Stomach (tissue), 9 donors: ENCODE data around the gene LRCH1. TPM values are rescaled to one million over a fixed set of nuclear protein-coding genes. Genes with fewer than 3 reads are reported as not detected.
A peak's percentile ranks its signal among the peaks of the same experiment; 100 is the strongest.

Experiments
- DNase-seq, 2 donors: peaks; one replicate each; pipeline versions ENCODE4 v3.0.0 to v3.0.0-alpha.2; 2013 to 2019
- H3K27ac ChIP-seq, 5 donors: fragments of 200-600 bp in 4 of 5; sonication (generic) in 4 of 5; one replicate each; pipeline ENCODE4 v1.5.1; 2013 to 2019; ENCODE audit warnings: mild to moderate bottlenecking in 1 of 5, moderate library complexity in 1 of 5
- H3K27me3 ChIP-seq, 3 donors: fragments of 200-600 bp; sonication (generic); one replicate each; pipeline ENCODE4 v1.5.1; 2017 to 2019; ENCODE audit warnings: mixed run types in 1 of 3
- H3K36me3 ChIP-seq, 4 donors: fragments of 200-600 bp; sonication (generic); 1 replicate in 3 of 4; 2 replicates in 1 of 4; pipeline ENCODE4 v1.5.1; 2016 to 2019
- H3K4me1 ChIP-seq, 4 donors: fragments of 200-600 bp; sonication (generic); one replicate each; pipeline ENCODE4 v1.5.1; 2016 to 2019
- H3K4me3 ChIP-seq, 4 donors: fragments of 200-600 bp; sonication (generic) in 3 of 4; one replicate each; pipeline ENCODE4 v1.5.1; 2016 to 2019; ENCODE audit warnings: mild to moderate bottlenecking in 1 of 4
- H3K9me3 ChIP-seq, 4 donors: fragments of 200-600 bp; sonication (generic); one replicate each; pipeline ENCODE4 v1.5.1; 2016 to 2019
- CTCF ChIP-seq, 7 experiments: fragments of 450-650 bp in 4 of 7; fragments of 200-600 bp in 3 of 7; sonication (generic) in 3 of 7; IDR thresholded peaks; one replicate each; pipeline ENCODE4 v1.5.1; 2016 to 2019; ENCODE audit warnings: antibody characterized with exemption in 7 of 7, control low read depth in 2 of 7, mild to moderate bottlenecking in 1 of 7
- EP300 ChIP-seq: sonication (generic); formaldehyde crosslinking; IDR thresholded peaks from one replicate; pipeline ENCODE4 v1.6.1; 2017; ENCODE audit warnings: antibody characterized with exemption
- POLR2A ChIP-seq, 4 donors: fragments of 450-650 bp; IDR thresholded peaks; one replicate each; pipeline ENCODE4 v1.6.1; 2016; ENCODE audit warnings: antibody characterized with exemption in 4 of 4, control low read depth in 2 of 4, mild to moderate bottlenecking in 1 of 4, moderate library complexity in 1 of 4
- POLR2AphosphoS5 ChIP-seq, 3 donors: sonication (generic); formaldehyde crosslinking; IDR thresholded peaks; one replicate each; pipeline ENCODE4 v1.6.1; 2016; ENCODE audit warnings: antibody characterized with exemption in 3 of 3
- WGBS, 5 donors: extraction: QIAGEN DNeasy Blood & Tissue Kit in 3 of 5; methylation state at CpG; one replicate each; pipeline versions ENCODE4 v1.1.5 to v1.1.7; 2013 to 2018; 5-methylcytosine and 5-hydroxymethylcytosine counted together
- intact Hi-C: fragments of 100-400 bp; cut with DNase I; formaldehyde crosslinking; loops from one replicate; pipeline ENCODE4 v1.15.1; 2023; ENCODE audit warnings: low total_unique reads
- polyA plus RNA-seq, 3 donors: library from polyadenylated mRNA; stranded (reverse); fragments of 200-250 nt; gene quantifications; one replicate each; pipeline ENCODE4 v1.2.3, GENCODE V29; 2013
- total RNA-seq, 5 donors: library from RNA; depleted of rRNA; stranded (reverse); fragments of >200 nt; gene quantifications; one replicate each; pipeline versions ENCODE4 v1.1.0 to v1.2.3, GENCODE V29; 2014 to 2016
- donor health status: healthy with polysubstance abuse.
- donor health status: Bipolar disorder and iron deficiency.
- donor health status: healthy.

Gene LRCH1
- total and polyA plus RNA-seq, 8 donors, result 5.4 to 70.6 (median 19.4) TPM

GRCh38 chr13:46587807-46588418 is 34.9 kb downstream of the LRCH1 start:
- WGBS, 5 donors, result 26 to 47% (median 32%) methylated on average over 4 of the region's 4 CpGs
- H3K9me3 ChIP-seq, result no peaks in the 10 kb centered on the region
- intact Hi-C loops, result no loop called here
- TF ChIP-seq POLR2AphosphoS5 (IDR thresholded peaks at IDR 0.05) (peak in 2 of 3 donors; percentile 10 to 14), EP300 (no peak)
- no peaks in the 10 kb centered on the region for H3K27me3 ChIP-seq
- no peaks in the 10 kb centered on the region for H3K36me3 ChIP-seq
- H3K4me3 ChIP-seq, result peak overlapping the region in 1 of 4 donors; percentile 14
- peak overlapping the region in 2 of 5 donors; percentile 37 to 47 for H3K27ac ChIP-seq
- DNase-seq, result no peak
- H3K4me1 ChIP-seq, result peaks cover 47 to 98% (median 72%) of the 10 kb centered on the region in 4 donors

GRCh38 chr13:46592385-46592784 is 39.4 kb downstream of the LRCH1 start:
- H3K4me3 ChIP-seq, result no peak overlapping the region
- peak overlapping the region in 3 of 5 donors; percentile 59 to 66 (median 64) for H3K27ac ChIP-seq
- intact Hi-C loops, result no loop called here
- no peaks in the 10 kb centered on the region for H3K36me3 ChIP-seq
- peaks cover 48 to 97% (median 78%) of the 10 kb centered on the region in 4 donors for H3K4me1 ChIP-seq
- H3K9me3 ChIP-seq, result no peaks in the 10 kb centered on the region
- TF ChIP-seq CTCF (IDR thresholded peaks at IDR 0.05) (no peak), POLR2A (IDR thresholded peaks at IDR 0.05) (no peak), POLR2AphosphoS5 (IDR thresholded peaks at IDR 0.05) (no peak), EP300 (no peak)
- H3K27me3 ChIP-seq, result no peaks in the 10 kb centered on the region
- DNase-seq, result peak in 1 of 2 donors; percentile 65

GRCh38 chr13:46593398-46593797 is 40.4 kb downstream of the LRCH1 start:
- Histone ChIP-seq H3K9me3 (no peaks in the 10 kb centered on the region), H3K4me1 (peaks cover 52 to 96% (median 75%) of the 10 kb centered on the region in 4 donors), H3K27me3 (no peaks in the 10 kb centered on the region), H3K27ac (peak overlapping the region in 4 of 5 donors; percentile 15 to 66 (median 55)), H3K36me3 (no peaks in the 10 kb centered on the region), H3K4me3 (no peak overlapping the region)
- DNase-seq, result no peak
- TF ChIP-seq POLR2AphosphoS5 (IDR thresholded peaks at IDR 0.05) (no peak), POLR2A (IDR thresholded peaks at IDR 0.05) (no peak), CTCF (IDR thresholded peaks at IDR 0.05) (no peak), EP300 (no peak)
- 27 to 55% (median 49%) methylated on average over 11 of the region's 11 CpGs for WGBS, 5 donors
- intact Hi-C loops, result no loop called here

- WGBS, 5 donors, result 45 to 68% (median 47%) methylated on average over 5 of the region's 5 CpGs
- no peak overlapping the region for H3K4me3 ChIP-seq
- H3K9me3 ChIP-seq, result no peaks in the 10 kb centered on the region
- peaks cover 45 to 98% (median 81%) of the 10 kb centered on the region in 4 donors for H3K4me1 ChIP-seq
- no peaks in the 10 kb centered on the region for H3K27me3 ChIP-seq
- DNase-seq, result no peak
- no peaks in the 10 kb centered on the region for H3K36me3 ChIP-seq
- TF ChIP-seq CTCF (IDR thresholded peaks at IDR 0.05) (no peak), EP300 (no peak), POLR2A (IDR thresholded peaks at IDR 0.05) (no peak), POLR2AphosphoS5 (IDR thresholded peaks at IDR 0.05) (no peak)
- peak overlapping the region; percentile 46 to 66 (median 56) for H3K27ac ChIP-seq
- intact Hi-C loops, result no loop called here
These were observed 41.6 kb downstream of the LRCH1 start for GRCh38 chr13:46594374-46595078.
